ENCODE results near the gene KRT72.

Gene KRT72

DNA sequence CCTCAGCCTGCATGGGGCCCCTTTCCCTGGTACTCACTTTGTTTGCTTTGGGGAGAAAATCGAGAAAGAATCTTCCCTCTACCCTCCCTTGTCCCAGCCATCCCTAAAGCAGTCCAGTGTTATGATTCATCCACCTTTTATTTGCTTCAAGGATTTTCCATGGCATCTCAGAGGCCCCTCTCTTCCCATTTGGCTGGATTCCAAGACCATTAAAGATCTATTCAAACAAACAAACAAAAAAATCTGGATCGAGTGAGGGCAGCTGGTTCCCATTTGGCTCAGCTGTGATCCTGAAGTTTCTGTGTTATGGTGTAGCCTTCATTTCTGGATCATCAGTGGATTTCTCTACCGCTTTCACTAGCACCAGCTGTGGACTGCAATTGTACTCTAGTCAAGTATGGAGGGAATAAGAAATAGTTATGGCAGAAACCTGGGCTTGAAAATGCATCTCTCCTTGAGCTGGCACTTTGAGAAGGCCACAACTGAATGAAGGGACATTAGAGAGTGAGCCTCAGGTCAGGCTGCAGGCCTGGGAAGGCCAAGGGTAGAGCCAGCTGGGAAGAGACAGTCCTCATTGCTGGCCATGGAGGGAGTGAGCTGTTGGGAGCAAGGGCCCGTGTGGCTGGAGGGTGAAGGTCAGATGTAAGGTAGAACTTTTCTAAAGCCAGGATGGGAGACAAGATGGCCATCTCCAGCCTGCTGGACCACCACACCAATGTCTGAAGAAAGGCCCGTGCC, 62.0 kb downstream of the KRT72 start:
- no peak for DNase-seq

DNA sequence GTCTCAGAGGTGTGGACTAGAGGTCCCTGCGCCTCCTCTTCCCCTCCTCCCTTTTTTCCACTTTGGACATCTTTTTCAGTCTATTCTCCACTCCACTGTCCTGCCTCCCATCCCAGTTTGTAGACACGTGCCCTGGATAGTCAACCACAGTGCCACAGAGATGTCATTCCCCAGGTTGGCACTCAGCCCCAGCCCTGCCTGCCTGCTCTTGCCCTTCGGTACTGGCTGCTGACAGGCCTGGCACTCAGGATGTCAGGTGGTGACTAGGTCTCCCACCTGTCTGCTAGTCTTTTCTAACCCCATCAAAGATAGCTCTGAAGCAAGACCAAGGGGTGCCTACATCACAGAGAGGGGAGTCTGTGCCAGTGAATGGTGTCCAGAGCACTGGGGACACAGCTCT, 64.2 kb downstream of the KRT72 start:
- no peak for DNase-seq
